Fibroblast of the aortic adventitia (primary cell): Measurements from ENCODE around the gene AS3MT. TPM values are rescaled to one million over a fixed set of nuclear protein-coding genes. Genes with fewer than 3 reads are reported as not detected.
A peak's percentile ranks its signal among the peaks of the same experiment; 100 is the strongest.

ENCODE experiments used
- DNase-seq: peaks from one replicate; pipeline ENCODE4 v3.0.0-alpha.2; 2010; ENCODE audit warnings: low read depth
- H3K4me3 ChIP-seq: 2 replicates; pipeline ENCODE4 v1.5.1; 2011; ENCODE audit warnings: low read depth, mild to moderate bottlenecking, control low read depth, low read length, moderate library complexity
- CTCF ChIP-seq: IDR thresholded peaks from 2 replicates; pipeline ENCODE4 v1.5.1; 2011; ENCODE audit warnings: mild to moderate bottlenecking, low read length, control low read depth, inconsistent platforms; ENCODE audit not compliant: insufficient read depth
- total RNA-seq: library from RNA; depleted of rRNA; stranded (reverse); fragments of >200 nt; gene quantifications from 2 replicates; pipeline ENCODE4 v1.2.3, GENCODE V29; 2012; ENCODE audit warnings: low replicate concordance

The AS3MT gene
- total RNA-seq, 1 donor, result 2.9 TPM

- DNase-seq, result no peak
- TF ChIP-seq CTCF, result no peak
- no peak overlapping the region for H3K4me3 ChIP-seq
These were observed 9.4 kb upstream of the AS3MT start for GRCh38 chr10:102859911-102860310.

GRCh38 chr10:102863660-102864059 lies 5.6 kb upstream of the AS3MT start:
- no peak for DNase-seq
- H3K4me3 ChIP-seq, result no peak overlapping the region
- no peak for TF ChIP-seq CTCF

- no peak for TF ChIP-seq CTCF
- no peak overlapping the region for H3K4me3 ChIP-seq
- DNase-seq, result no peak
These were observed 3.6 kb upstream of the AS3MT start for GRCh38 chr10:102865620-102866019.

GRCh38 chr10:102868911-102869257 lies 386 bp upstream of the AS3MT start:
- no peak for DNase-seq
- no peak for TF ChIP-seq CTCF

GRCh38 chr10:102870221-102870620 lies 951 bp downstream of the AS3MT start:
- TF ChIP-seq CTCF, result no peak
- H3K4me3 ChIP-seq, result no peak overlapping the region
- DNase-seq, result no peak

More at GRCh38 chr10:102868911-102869257, 386 bp upstream of the AS3MT start:
- peak overlapping the region; percentile 59 for H3K4me3 ChIP-seq

GRCh38 chr10:102872163-102872562 lies 2.9 kb downstream of the AS3MT start:
- TF ChIP-seq CTCF, result no peak
- DNase-seq, result no peak
- no peak overlapping the region for H3K4me3 ChIP-seq

GRCh38 chr10:102876747-102877153 lies 7.5 kb downstream of the AS3MT start:
- TF ChIP-seq CTCF, result no peak
- H3K4me3 ChIP-seq, result no peak overlapping the region
- DNase-seq, result no peak
